GM21360 (cell line): Measurements from ENCODE around the gene SLC8B1.

Experiments
- ATAC-seq: cut with Tn5 transposase; IDR thresholded peaks from one replicate; pipeline ENCODE4 v1.9.1; 2021; ENCODE audit warnings: mild to moderate bottlenecking, moderate library complexity; ENCODE audit not compliant: unreplicated experiment

Gene SLC8B1

DNA sequence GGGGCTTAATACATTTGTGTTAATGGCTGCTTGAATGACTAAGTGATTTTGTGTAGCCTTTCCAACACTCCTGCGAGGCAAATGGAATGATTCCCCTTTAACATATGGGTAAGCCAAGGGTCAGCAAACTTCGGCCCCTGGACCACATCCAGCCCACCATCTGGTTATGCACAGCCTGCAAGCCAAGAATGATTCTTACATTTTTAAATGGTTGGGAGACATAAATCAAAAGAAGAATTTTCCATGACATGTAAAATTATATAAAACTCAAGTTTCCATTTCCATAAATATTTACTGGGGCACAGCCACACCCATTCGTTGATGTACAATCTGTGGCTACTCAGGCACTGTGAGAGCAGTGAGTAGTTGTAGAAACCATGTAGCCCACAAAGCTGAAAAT is 9.0 kb downstream of the SLC8B1 start:
- ATAC-seq: no peak

DNA sequence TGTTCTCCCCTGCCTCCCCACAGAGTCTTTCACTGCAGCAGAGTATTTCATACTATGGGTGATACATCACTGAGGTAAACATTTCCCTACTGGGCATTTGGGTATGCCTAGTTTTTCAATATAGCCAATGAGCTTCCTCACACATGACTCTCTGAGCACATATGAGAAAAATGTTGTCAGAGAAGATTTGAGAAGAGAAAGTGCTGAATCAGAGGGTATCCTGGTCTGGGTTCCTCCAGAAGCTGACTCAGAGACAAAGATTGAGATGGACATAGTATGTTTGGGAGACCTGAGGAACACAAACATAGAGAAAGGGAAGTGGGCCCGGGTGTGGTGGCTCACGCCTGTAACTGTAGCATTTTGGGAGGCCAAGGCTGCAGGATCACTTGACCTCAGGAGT is 12.6 kb downstream of the SLC8B1 start:
- no peak for ATAC-seq

DNA sequence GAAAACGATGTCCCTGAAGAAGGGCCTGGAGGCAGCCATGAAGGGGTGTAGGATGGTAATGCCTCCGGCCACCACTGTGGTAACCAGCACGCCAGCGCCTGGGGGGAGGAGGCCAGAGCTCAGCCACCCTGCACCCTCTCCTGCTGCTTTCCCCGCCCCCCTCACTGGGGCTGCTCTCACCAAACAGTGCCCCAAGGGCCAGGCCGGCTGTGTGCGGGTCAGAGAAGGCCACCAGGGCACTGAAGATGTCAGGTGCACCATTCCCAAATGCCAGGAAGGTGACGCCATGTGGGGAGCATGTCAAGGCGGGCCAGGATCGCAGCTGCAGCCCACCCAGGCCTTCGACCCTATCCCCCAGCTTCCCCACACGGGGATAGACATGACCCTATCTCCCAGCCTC is 14.5 kb downstream of the SLC8B1 start:
- ATAC-seq: no peak

DNA sequence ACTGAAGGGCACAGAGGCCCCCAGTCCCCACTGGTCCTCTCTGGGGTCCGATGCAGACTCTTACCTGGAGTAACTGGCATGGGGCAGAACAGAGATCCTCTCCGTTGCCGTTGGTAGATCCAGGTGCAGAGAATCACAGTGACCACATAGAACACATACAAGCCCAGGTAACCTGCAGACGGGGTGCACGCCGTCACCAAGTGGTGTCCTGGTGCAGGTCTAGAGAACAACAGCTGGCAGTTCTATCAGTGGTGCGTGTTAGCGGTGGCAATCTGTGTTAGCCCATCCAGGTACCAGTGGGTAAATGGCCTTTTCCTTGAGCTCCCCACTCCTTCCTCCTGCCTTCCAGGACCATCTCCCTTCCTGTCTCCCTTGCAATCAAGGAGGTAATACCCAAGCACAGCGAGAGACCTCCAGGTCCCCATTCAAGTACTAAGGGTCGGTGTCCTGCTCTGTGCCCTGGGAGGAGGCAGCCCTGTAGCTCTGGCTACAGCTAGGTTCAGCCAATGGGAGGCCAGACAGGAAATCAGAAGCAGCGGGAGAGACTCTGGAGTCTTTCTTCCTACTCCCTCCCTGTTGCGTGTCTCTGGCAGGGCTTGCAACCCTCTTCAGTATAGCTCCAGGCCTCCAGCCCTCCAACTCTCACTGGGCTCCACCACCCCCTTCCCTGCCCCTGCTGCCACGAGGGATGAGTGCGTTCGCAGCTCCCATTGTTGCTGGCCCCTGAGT is 15.8 kb downstream of the SLC8B1 start:
- ATAC-seq: no peak

GRCh38 chr12:113318046-113318656 is 16.8 kb downstream of the SLC8B1 start:
- ATAC-seq: no peak

- ATAC-seq: no peak
These were observed 17.8 kb downstream of the SLC8B1 start for GRCh38 chr12:113317122-113317521.

- ATAC-seq: no peak
These were observed 18.8 kb downstream of the SLC8B1 start for GRCh38 chr12:113316155-113316554.

DNA sequence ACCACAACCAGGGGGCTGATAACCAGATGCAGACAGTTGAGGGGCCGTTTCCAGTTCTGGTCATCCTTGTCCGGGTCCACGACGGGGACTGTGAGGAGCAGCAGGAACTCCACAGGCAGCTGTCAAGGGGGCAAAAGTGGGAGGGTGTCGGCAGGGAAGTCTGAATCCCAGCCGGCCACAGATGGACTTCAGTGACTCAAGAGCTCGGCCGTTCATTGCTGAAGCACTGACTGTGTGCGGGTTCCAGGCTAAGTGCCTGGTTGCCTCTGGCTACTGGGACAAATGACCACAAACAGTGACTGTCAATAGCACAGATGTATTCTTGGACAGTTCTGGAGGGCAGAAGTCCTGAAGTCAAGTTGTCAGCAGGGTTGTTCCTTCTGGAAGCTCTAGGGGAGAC is 19.6 kb downstream of the SLC8B1 start:
- ATAC-seq: no peak

DNA sequence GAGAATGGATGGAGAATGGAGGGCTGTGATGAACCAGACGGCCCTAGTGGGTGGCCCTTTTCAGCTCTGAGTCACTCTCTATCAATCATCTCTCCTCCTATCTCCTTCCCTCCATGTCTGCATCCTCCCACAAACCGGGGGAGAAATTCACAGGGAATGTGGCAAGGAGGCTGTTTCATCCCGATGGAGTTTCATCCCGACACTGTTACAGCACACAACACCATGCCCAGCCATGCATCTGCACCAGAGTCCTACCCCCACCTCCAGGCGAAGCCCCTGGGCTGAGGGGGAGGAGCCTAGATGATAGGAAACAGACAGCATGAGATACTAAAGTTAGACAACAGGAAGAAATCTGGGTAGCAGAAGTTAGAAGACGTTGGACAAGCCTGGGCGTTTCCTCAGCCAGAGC is 20.8 kb downstream of the SLC8B1 start:
- ATAC-seq: no peak

DNA sequence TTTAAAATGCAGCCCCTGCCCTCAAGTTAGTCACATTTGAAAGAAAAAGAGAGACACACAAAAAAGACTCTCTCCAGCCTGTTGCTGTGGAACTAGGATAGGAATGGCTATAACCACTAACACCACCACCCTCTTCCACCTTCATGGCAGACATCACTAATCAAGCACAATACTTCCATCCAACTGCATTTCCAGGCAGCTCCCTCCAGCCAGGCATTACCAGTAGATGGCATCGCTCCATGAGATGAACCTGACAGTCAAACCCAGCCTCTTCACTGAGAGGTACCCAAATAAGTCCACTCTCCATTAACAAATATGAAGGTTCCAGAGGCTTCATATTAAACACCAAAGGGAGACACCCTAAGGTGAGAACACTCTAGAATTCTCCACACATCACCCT is 24.4 kb downstream of the SLC8B1 start:
- ATAC-seq: no peak

DNA sequence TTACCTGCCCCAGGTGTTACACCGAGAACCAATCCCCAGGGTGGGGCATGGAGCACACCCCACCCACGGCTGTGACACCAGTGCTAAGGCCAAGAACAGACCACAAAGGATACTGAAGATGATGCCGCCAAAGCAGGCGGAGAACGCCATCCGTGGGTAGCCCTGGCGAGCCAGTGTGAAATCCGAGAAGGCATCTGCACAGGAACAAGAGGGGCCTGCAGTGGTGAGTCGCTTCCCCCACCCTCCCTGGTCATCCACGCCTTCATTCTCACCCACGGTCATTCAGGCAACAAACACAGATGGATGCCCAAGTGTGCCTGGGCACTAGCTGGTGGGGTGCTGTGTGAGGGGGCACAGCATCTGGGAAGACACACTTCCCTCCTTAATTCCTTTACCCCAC is 28.5 kb downstream of the SLC8B1 start:
- no peak for ATAC-seq

DNA sequence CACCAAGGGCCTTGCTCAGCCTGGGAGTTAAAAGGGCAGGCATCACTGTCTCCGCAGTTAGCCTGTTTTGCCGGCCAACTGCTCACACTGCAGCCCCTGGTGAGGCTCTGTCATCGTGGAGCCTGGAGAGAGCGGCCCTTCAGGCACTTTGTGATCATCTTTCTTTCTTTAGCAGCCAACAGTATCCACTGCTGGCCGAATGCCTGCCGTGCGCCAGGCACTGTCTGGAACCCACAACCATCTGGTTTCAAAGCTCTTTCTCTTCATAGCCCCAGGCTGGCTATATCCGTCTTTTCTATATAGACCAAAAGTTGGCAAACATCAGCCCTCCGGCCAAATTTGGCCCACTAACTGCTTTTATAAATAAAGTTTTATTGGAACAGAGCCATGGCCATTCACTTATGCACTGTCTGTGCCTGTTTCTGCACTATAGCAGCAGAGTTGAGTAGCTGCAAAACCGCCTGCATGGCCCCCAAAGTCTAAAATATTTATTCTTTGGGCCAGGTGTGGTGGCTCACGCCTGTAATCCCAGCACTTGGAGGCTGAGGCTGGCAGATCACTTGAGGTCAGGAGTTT is 29.5 kb downstream of the SLC8B1 start:
- ATAC-seq: no peak

GRCh38 chr12:113302886-113303640 is 31.8 kb downstream of the SLC8B1 start:
- no peak for ATAC-seq

GRCh38 chr12:113302466-113302865 is 32.4 kb downstream of the SLC8B1 start:
- no peak for ATAC-seq

- no peak for ATAC-seq
These were observed 33.1 kb downstream of the SLC8B1 start for GRCh38 chr12:113301811-113302210.

- no peak for ATAC-seq
These were observed 35.2 kb downstream of the SLC8B1 start for GRCh38 chr12:113299619-113300237.

DNA sequence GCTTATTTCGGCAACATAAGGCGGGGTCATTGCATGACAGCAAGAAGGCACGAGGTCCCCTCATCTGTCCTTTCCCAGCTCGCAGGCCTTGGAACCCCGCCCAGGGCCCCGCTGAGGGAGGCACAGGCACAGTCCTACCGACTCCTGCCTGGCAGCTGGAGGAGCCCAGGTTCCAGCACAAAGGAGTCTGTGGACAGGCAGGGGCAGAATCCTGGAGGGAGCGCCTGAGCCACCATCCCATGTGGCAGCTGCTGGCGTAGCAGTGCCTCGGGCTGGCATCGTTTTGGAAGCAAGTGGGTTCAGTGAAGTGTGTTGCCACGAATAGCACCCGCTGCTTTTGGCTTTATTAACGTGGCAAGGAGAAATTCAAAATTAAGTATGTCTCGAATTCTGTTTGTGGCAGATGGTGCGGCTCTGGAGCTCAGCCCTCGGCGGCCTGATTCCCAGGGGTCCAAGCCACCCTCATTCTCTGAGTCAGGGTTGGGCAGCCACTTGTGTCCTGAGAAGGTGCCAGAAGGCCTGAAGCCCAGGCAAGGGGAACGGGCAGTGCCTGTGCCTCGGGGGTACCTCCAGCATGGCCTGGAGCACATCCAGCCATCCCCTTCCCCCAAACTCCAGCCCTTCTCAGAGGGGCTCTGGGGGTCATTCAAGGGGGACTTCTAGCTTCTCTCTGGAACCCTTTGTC is 35.9 kb downstream of the SLC8B1 start:
- ATAC-seq: no peak

DNA sequence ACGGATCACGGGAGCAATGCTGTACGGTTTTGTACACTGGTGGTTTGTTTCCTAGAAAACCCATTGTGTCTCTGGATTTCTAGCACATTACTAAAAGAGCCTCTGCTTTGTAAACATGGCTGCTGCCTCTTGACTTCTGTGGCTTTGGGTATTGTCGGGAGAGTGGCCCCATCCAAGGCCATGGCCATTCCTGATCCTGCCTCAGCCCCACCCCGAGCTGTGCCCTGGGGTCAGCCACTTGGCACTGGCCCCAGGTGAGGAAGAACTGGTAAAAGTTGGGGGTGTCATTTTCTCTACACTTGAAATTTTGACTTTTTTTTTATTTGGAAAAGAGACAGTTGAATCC is 36.5 kb downstream of the SLC8B1 start:
- no peak for ATAC-seq

DNA sequence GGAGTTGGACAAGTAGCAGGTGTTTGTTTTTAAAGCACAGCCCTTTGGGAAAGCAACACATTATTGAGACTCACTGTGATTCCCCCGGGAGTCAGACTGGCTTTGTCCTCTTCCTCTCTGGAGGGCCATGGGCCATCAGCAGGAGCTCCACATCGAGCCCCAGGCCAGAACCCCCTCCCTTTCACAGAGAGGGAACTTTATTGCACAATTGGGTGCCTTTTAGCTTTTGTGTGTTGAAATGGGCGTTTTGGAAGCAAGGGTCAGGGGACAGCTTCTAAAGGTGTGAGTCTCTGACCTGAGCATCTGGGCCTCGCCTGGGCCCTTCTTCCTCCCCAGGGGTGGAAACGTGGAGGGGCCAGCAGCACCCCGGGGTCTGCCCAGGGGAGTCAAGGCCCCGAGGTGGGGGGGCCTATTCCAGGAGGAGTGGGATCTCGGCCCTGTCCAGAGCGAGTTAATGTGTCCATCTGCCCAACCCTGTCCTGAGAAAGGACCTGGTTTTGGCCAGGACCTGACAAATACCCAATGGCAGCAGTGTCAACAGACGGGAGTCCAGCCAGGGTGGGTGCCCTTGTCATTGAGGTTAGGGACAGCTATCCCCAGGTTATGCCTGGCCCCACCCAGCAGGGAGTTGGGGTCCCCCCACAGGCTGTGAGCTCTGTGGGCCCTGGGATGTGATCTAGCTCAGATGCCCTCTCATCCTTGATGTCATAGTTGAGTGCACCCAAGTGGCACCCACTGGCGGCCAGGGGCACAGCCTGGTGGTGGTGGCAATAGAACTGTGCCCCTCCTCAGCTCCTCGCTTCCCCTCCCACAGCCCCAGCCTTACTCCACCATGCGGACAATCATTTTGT is 37.1 kb downstream of the SLC8B1 start:
- no peak for ATAC-seq

DNA sequence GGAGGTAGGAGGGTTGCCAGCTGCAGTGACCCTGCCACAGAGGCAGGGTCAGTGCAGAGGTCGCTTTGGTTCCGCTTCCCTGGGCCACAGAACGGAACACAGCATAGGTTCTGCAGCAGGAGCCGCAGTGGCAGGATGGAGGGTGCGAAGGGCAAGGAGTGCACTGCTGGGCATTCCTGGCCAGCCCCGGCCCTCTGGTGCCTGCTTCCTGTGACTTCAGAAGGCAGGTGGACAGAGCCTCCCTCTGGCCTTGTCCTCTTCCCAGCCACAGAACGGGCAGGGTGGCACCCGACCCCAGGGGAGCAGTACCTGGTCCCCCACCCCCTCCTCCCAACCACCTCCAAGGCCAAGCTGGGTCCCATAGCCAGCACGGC is 37.7 kb downstream of the SLC8B1 start:
- ATAC-seq: no peak
